Measurements from ENCODE around the gene TAX1BP1.
"Not testable (repeated sequence)": the region's sequence is repeated elsewhere in the genome, so short reads cannot be mapped to it uniquely, and the experiment has no call there.

Gene TAX1BP1

GRCh38 chr7:27740449-27741086 is 606 bp downstream of the TAX1BP1 start:
- peak; percentile 81 for DNase-seq
- peaks cover 7% of the 10 kb centered on the region for H3K4me1 ChIP-seq
- H3K4me3 ChIP-seq (ENCODE audit: low read depth, low read length) = peak overlapping the region; percentile 99
- H3K27me3 ChIP-seq = no peaks in the 10 kb centered on the region
- H3K36me3 ChIP-seq = no peaks in the 10 kb centered on the region
- H3K9me3 ChIP-seq = no peaks in the 10 kb centered on the region; the same call in 1 of the 2 replicates
- no peak for TF ChIP-seq CTCF (IDR thresholded peaks at IDR 0.05; ENCODE audit: low read depth, low read length)

DNA sequence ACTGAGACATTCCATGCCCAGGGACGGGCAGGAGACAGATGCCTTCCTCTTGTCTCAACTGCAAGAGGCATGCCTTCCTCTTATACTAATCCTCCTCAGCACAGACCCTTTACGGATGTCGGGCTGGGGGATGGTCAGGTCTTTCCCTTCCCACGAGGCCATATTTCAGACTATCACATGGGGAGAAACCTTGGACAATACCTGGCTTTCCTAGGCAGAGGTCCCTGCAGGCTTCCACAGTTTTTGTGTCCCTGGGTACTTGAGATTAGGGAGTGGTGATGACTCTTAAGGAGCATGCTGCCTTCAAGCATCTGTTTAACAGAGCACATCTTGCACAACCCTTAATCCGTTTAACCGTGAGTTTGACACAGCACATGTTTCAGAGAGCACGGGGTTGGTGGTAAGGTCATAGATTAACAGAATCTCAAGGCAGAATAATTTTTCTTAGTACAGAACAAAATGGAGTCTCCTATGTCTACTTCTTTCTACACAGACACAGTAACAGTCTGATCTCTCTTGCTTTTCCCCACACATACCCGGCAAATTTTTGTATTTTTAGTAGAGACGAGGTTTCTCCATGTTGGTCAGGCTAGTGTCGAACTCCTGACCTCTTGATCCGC is 2.2 kb downstream of the TAX1BP1 start:
- H3K4me1 ChIP-seq; H3K9me3 ChIP-seq; H3K27me3 ChIP-seq; DNase-seq; H3K36me3 ChIP-seq; H3K4me3 ChIP-seq (ENCODE audit: low read depth, low read length): not testable (repeated sequence)

GRCh38 chr7:27745064-27745583 is 5.2 kb downstream of the TAX1BP1 start:
- Histone ChIP-seq H3K36me3 (peaks cover 5% of the 10 kb centered on the region; the same call in 1 of the 2 replicates), H3K27me3 (no peaks in the 10 kb centered on the region), H3K4me3 (ENCODE audit: low read depth, low read length) (no peak overlapping the region), H3K4me1 (peaks cover 7% of the 10 kb centered on the region), H3K9me3 (no peaks in the 10 kb centered on the region)
- TF ChIP-seq CTCF (IDR thresholded peaks at IDR 0.05; ENCODE audit: low read depth, low read length) = peak; percentile 87
- peak; percentile 16 for DNase-seq

- Histone ChIP-seq H3K27me3 (no peaks in the 10 kb centered on the region), H3K9me3 (no peaks in the 10 kb centered on the region), H3K4me3 (ENCODE audit: low read depth, low read length) (no peak overlapping the region), H3K4me1 (peaks cover 7% of the 10 kb centered on the region), H3K36me3 (peaks cover 8% of the 10 kb centered on the region; the same call in 1 of the 2 replicates)
- TF ChIP-seq CTCF (IDR thresholded peaks at IDR 0.05; ENCODE audit: low read depth, low read length) = no peak
- no peak for DNase-seq
These were observed 6.5 kb downstream of the TAX1BP1 start for GRCh38 chr7:27746486-27746885.

DNA sequence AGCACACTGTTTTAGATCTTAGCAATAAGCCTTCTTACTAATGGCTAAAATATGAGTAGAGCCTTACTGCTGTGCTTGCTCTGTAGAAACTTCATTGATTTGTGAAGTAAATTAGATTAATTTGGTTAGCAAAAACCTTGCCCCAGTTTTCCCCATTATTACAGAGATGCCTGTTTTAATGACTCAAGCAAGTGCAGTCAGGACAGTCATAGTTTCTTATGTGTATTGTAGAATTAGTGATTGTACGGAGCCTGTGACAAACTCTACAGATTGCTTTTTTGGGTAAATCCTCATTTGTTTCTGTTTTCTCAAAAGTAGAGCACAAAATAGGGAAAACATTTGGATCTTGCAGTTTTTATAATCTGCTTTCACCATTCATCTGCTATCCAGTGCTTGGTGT is 7.0 kb downstream of the TAX1BP1 start:
- no peaks in the 10 kb centered on the region for H3K9me3 ChIP-seq
- no peak for TF ChIP-seq CTCF (IDR thresholded peaks at IDR 0.05; ENCODE audit: low read depth, low read length)

DNA sequence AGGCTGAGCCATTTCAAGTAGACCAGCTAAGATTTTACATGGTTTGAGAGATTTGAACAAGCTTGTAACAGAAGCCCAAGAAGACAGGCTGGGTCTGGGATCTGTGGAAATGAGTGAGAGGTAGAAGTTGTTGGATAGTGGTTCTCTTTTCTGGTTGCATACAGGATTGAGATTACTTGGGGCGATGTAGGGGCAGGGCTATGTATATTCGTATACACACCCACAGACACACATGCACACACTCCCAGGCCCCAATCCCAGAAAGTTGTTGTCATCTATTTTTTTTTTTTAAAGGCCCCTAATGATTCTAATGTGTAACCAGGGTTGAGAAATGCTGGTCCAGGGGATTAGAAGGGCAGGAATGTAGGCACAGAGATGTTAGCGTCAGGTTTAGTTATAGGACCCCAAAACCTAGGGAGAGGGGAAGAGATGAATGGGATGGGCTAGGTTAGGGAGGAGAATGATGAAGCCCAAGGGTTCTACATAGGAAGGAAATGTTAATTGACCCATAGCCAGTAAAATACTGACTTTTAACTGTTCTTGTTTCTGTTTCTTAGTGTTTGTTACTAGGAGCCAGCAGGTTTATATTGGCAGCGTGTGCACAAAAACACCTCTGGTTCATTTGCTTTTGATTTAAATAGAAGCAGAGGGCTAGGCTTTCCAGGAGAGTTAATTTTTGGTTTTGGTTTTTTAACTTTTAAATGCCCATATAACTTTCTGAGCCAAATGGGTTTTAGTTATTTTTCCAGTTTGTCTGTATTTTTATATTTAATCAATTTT is 7.8 kb downstream of the TAX1BP1 start:
- Histone ChIP-seq H3K4me3 (ENCODE audit: low read depth, low read length) (no peak overlapping the region), H3K4me1 (peaks cover 4% of the 10 kb centered on the region)

More for the DNA sequence above, 7.0 kb downstream of the TAX1BP1 start:
- peaks cover 8% of the 10 kb centered on the region; the same call in 1 of the 2 replicates for H3K36me3 ChIP-seq
- no peak for DNase-seq
- H3K4me3 ChIP-seq (ENCODE audit: low read depth, low read length) = no peak overlapping the region
- no peaks in the 10 kb centered on the region for H3K27me3 ChIP-seq
- peaks cover 5% of the 10 kb centered on the region for H3K4me1 ChIP-seq

More for the DNA sequence above, 7.8 kb downstream of the TAX1BP1 start:
- Histone ChIP-seq H3K36me3 (peaks cover 8% of the 10 kb centered on the region; the same call in 1 of the 2 replicates), H3K27me3 (no peaks in the 10 kb centered on the region), H3K9me3 (no peaks in the 10 kb centered on the region)
- DNase-seq = no peak
- TF ChIP-seq CTCF (IDR thresholded peaks at IDR 0.05; ENCODE audit: low read depth, low read length) = no peak

All from BE2C (cell line).